ENCODE data around the gene POMGNT1. TPM values are rescaled to one million over a fixed set of nuclear protein-coding genes. Genes with fewer than 3 reads are reported as not detected.

The POMGNT1 gene
- total and polyA plus RNA-seq, 8 donors = 52.9 to 85.3 (median 71.8) TPM

GRCh38 chr1:46219551-46220520 lies 21.6 kb upstream of the POMGNT1 start:
- H3K27me3 ChIP-seq = no peaks in the 10 kb centered on the region
- no peak overlapping the region for H3K4me3 ChIP-seq
- no peaks in the 10 kb centered on the region for H3K36me3 ChIP-seq
- no peak for TF ChIP-seq CTCF (IDR thresholded peaks at IDR 0.05)
- no peak for DNase-seq
- intact Hi-C loops (cut with DNase I) = loop anchor here in 1 of 2 donors (5.0 kb wide), 1 partner anchor 183 kb away; no protein-coding TSS in a partner anchor
- ATAC-seq = no peak
- no peaks in the 10 kb centered on the region for H3K9me3 ChIP-seq
- H3K27ac ChIP-seq = no peak overlapping the region
- H3K4me1 ChIP-seq = no peaks in the 10 kb centered on the region

GRCh38 chr1:46218443-46218842 lies 20.2 kb upstream of the POMGNT1 start:
- intact Hi-C loops (cut with DNase I) = no loop called here
- Histone ChIP-seq H3K9me3 (no peaks in the 10 kb centered on the region), H3K4me1 (no peaks in the 10 kb centered on the region), H3K27me3 (no peaks in the 10 kb centered on the region), H3K27ac (no peak overlapping the region), H3K36me3 (no peaks in the 10 kb centered on the region), H3K4me3 (no peak overlapping the region)
- DNase-seq = no peak
- peak; percentile 15 for ATAC-seq
- no peak for TF ChIP-seq CTCF (IDR thresholded peaks at IDR 0.05)

- Histone ChIP-seq H3K4me1 (no peaks in the 10 kb centered on the region), H3K36me3 (no peaks in the 10 kb centered on the region), H3K27me3 (no peaks in the 10 kb centered on the region), H3K4me3 (no peak overlapping the region), H3K9me3 (no peaks in the 10 kb centered on the region), H3K27ac (no peak overlapping the region)
- intact Hi-C loops (cut with DNase I) = no loop called here
- ATAC-seq (no peak), DNase-seq (no peak)
- no peak for TF ChIP-seq CTCF (IDR thresholded peaks at IDR 0.05)
These were observed 17.3 kb upstream of the POMGNT1 start for GRCh38 chr1:46215504-46215903.

GRCh38 chr1:46211051-46211450 lies 12.8 kb upstream of the POMGNT1 start:
- Histone ChIP-seq H3K4me1 (no peaks in the 10 kb centered on the region), H3K27me3 (no peaks in the 10 kb centered on the region), H3K4me3 (no peak overlapping the region), H3K9me3 (no peaks in the 10 kb centered on the region), H3K36me3 (no peaks in the 10 kb centered on the region), H3K27ac (no peak overlapping the region)
- DNase-seq (no peak), ATAC-seq (no peak)
- intact Hi-C loops (cut with DNase I) = no loop called here
- no peak for TF ChIP-seq CTCF (IDR thresholded peaks at IDR 0.05)

- Histone ChIP-seq H3K4me3 (no peak overlapping the region), H3K9me3 (no peaks in the 10 kb centered on the region), H3K27ac (no peak overlapping the region), H3K27me3 (no peaks in the 10 kb centered on the region), H3K36me3 (no peaks in the 10 kb centered on the region), H3K4me1 (no peaks in the 10 kb centered on the region)
- no peak for TF ChIP-seq CTCF (IDR thresholded peaks at IDR 0.05)
- ATAC-seq = no peak
- no peak for DNase-seq
- intact Hi-C loops (cut with DNase I) = no loop called here
These were observed 12.3 kb upstream of the POMGNT1 start for GRCh38 chr1:46210561-46210960.

Measured in left lung (tissue), 10 donors.